ENCODE measurements around the gene FBF1. TPM values are rescaled to one million over a fixed set of nuclear protein-coding genes. Genes with fewer than 3 reads are reported as not detected.

Gene FBF1
- total and polyA plus RNA-seq, 2 of the 4 experiments (the other 2 are of a cell fraction) = 4.5 to 8.0 TPM

GRCh38 chr17:75899353-75899752, 41.5 kb downstream of the FBF1 start:
- intact Hi-C loops (cut with micrococcal nuclease) = no loop called here
- no peak overlapping the region for H4K8ac ChIP-seq (ENCODE audit: low read depth in 2 of 2, low read length in 2 of 2)
- no peak overlapping the region for H2AFZ ChIP-seq (replicated peaks; ENCODE audit: low read length, poor library complexity)
- peaks cover 9% of the 10 kb centered on the region for H3K4me1 ChIP-seq (ENCODE audit: control insufficient read depth, insufficient read depth, low read length)
- no peak overlapping the region for H3K56ac ChIP-seq (ENCODE audit: extremely low read depth, insufficient read depth, low read length)
- H3K4me3 ChIP-seq (ENCODE audit: insufficient read depth, low read depth, low read length) = no peak overlapping the region
- no peak overlapping the region for H3K23ac ChIP-seq (ENCODE audit: low read depth, low read length)
- H4K20me1 ChIP-seq (ENCODE audit: insufficient read depth, low read length) = no peaks in the 10 kb centered on the region
- peaks cover 6% of the 10 kb centered on the region; the same call in 1 of the 2 replicates for H3K9me1 ChIP-seq (ENCODE audit: insufficient read depth, low read length)
- H2BK15ac ChIP-seq (ENCODE audit: low read depth, low read length) = no peak overlapping the region
- H2BK5ac ChIP-seq (ENCODE audit: low read depth, low read length, poor library complexity, severe bottlenecking) = no peak overlapping the region
- no peak for DNase-seq
- dilution Hi-C loops (cut with HindIII; ENCODE audit: low sequenced_read_pairs, unreplicated experiment) = no loop called here
- H3K18ac ChIP-seq (ENCODE audit: low read depth, low read length) = no peak overlapping the region
- H3K27ac ChIP-seq (ENCODE audit: insufficient read depth, low read length) = no peak overlapping the region
- WGBS, 2 experiments (ENCODE audit: extremely low coverage in 2 of 2, insufficient read length in 1 of 2) = 92% methylated on average over 5 of the region's 13 CpGs; no CpG with 5 or more reads in 1 of the 2 experiments
- H4K91ac ChIP-seq (ENCODE audit: insufficient read depth, low read depth, low read length) = no peak overlapping the region
- no peaks in the 10 kb centered on the region for H3K27me3 ChIP-seq (ENCODE audit: control insufficient read depth, insufficient read depth, low read length)
- ChIA-PET POLR2A (ENCODE audit: unreplicated experiment) (no interaction called here), CTCF (no interaction called here)
- no peak overlapping the region for H3K4me2 ChIP-seq (ENCODE audit: low read depth, low read length)
- no peak overlapping the region for H3K14ac ChIP-seq (replicated peaks; ENCODE audit: low read depth, low read length)
- no peak overlapping the region for H2BK120ac ChIP-seq (ENCODE audit: low read depth, low read length)
- H3K36me3 ChIP-seq (ENCODE audit: control insufficient read depth, insufficient read depth, low read length) = peaks cover 30% of the 10 kb centered on the region
- H3K9ac ChIP-seq (ENCODE audit: low read depth, low read length) = no peak overlapping the region
- TF ChIP-seq MAZ (IDR thresholded peaks at IDR 0.05; ENCODE audit: borderline replicate concordance, low read depth, low read length) = no peak
- TF ChIP-seq CTCF (conservative IDR thresholded peaks at IDR 0.05; ENCODE audit: low read depth, low read length) = no peak
- no peak for TF ChIP-seq SMC3 (IDR thresholded peaks at IDR 0.05; ENCODE audit: low read depth, low read length)
- TF ChIP-seq USF2 (IDR thresholded peaks at IDR 0.05; ENCODE audit: low read depth, low read length) = no peak
- TF ChIP-seq RFX5 (IDR thresholded peaks at IDR 0.05; ENCODE audit: low read depth, low read length) = no peak
- no peak overlapping the region for H3K4ac ChIP-seq (ENCODE audit: low read depth, low read length)
- H3K79me1 ChIP-seq (ENCODE audit: low read depth in 1 of 2, low read length in 2 of 2) = peaks cover 16 to 41% of the 10 kb centered on the region in 2 experiments
- no TSS peak for BruUV-seq (replicated peaks)
- H2BK20ac ChIP-seq (ENCODE audit: low read depth, low read length) = no peak overlapping the region
- no peak overlapping the region for H4K5ac ChIP-seq (ENCODE audit: low read depth, low read length)
- H2AK5ac ChIP-seq (ENCODE audit: low read depth, low read length) = no peak overlapping the region
- no peak for ATAC-seq (ENCODE audit: low read depth)
- in situ Hi-C loops (cut with MboI; ENCODE audit: low sequenced_read_pairs) = no loop called here
- H3K9me3 ChIP-seq (ENCODE audit: control insufficient read depth, insufficient read depth, low read length) = no peaks in the 10 kb centered on the region
- H2AK9ac ChIP-seq (replicated peaks; ENCODE audit: low read depth, low read length, poor library complexity) = no peak overlapping the region
